ENCODE results near the gene ARMS2. TPM values are rescaled to one million over a fixed set of nuclear protein-coding genes. Genes with fewer than 3 reads are reported as not detected.

The ARMS2 gene
- polyA plus RNA-seq, 1 of the 3 experiments (the other 2 are of a cell fraction), result not detected

DNA sequence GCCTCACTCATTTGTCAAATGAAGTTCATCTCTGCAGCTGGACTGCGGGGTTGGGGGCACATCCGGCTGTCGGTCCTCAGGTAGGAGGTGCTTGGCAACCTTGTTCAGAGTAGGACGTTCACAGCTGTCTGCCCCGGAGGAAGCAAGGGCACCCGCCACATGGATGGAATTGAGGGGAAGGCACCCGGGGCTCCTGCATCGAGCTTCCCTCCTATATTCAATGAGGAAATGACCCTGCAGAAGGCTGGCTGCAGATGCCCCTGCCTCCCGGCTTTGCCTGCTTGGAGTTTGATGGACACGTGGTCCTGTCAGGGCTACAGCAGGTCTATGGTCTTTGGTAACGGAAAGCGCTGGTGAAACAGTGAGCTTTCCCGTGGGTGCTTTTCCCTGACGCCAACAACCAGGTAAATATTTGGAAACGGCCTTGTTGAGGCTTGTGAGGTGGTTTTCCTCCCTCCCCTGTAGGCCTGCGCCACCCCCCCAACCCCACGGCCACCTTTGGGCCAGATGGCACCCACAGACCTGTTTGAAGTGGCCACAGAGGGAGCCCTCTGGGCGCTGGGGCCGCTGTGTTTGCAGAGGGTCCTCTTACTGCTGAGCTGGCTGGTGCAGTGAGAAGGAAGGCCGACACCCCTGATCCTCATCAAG is 39.8 kb downstream of the ARMS2 start:
- H3K27me3 ChIP-seq (ENCODE audit: insufficient read depth), result no peaks in the 10 kb centered on the region
- H3K4me2 ChIP-seq, result no peak overlapping the region; the same call in 1 of the 2 replicates
- H2AFZ ChIP-seq (ENCODE audit: low read depth), result no peak overlapping the region
- no peaks in the 10 kb centered on the region; the same call in 1 of the 2 replicates for H3K79me2 ChIP-seq (ENCODE audit: insufficient read depth)
- POLR2A ChIA-PET, result interaction anchor here (0.6 kb wide), 1 partner anchor 929 kb away, joined by 3 read pairs; no protein-coding TSS in a partner anchor
- H3K9me2 ChIP-seq, result no peaks in the 10 kb centered on the region
- peaks cover 0 to 15% of the 10 kb centered on the region in 2 experiments; a peak in 2 of 4 replicates for H3K4me1 ChIP-seq (ENCODE audit: control insufficient read depth in 1 of 2, insufficient read depth in 2 of 2, low read depth in 1 of 2, low read length in 1 of 2)
- H3K36me3 ChIP-seq (replicated peaks in 1 of 2; ENCODE audit: control insufficient read depth in 1 of 2, insufficient read depth in 2 of 2, low read length in 1 of 2), result peaks cover 3 to 6% of the 10 kb centered on the region in 2 experiments
- H3K27ac ChIP-seq (ENCODE audit: low read depth in 2 of 2, low read length in 1 of 2), result peak overlapping the region in 1 of 2 experiments; percentile 83; a peak in 2 of 4 replicates
- H4K20me1 ChIP-seq (ENCODE audit: insufficient read depth), result no peaks in the 10 kb centered on the region
- H3K9me3 ChIP-seq, result no peaks in the 10 kb centered on the region
- H3K4me3 ChIP-seq (ENCODE audit: low read depth in 2 of 2, low read length in 1 of 2), result no peak overlapping the region
- CTCF ChIA-PET, result interaction anchor here (1.0 to 3.4 kb wide), 5 partner anchors 15 to 151 kb away, joined by 3 to 11 read pairs (median 4); no protein-coding TSS in a partner anchor
- WGBS (ENCODE audit: low lambda C conversion rate), result 91% methylated on average over 13 of the region's 20 CpGs
- H3F3A ChIP-seq (replicated peaks; ENCODE audit: insufficient read depth), result peaks cover 15% of the 10 kb centered on the region
- H3K9ac ChIP-seq, result no peak overlapping the region
- TF ChIP-seq RXRA (IDR thresholded peaks at IDR 0.05; ENCODE audit: borderline replicate concordance, low read depth) (no peak), FOSL2 (IDR thresholded peaks at IDR 0.05; ENCODE audit: borderline replicate concordance, low read depth) (no peak), MXI1 (IDR thresholded peaks at IDR 0.05; ENCODE audit: low read depth, low read length) (no peak), TAF1 (IDR thresholded peaks at IDR 0.05; ENCODE audit: borderline replicate concordance, low read depth, low read length) (no peak), POLR2AphosphoS5 (IDR thresholded peaks at IDR 0.05; ENCODE audit: low read depth, low read length) (no peak), GATA2 (CRISPR knock-in tag; IDR thresholded peaks at IDR 0.05) (no peak), RFX5 (IDR thresholded peaks at IDR 0.05; ENCODE audit: low read length) (no peak), GABPA (IDR thresholded peaks at IDR 0.05; ENCODE audit: low read depth) (no peak), SMC3 (IDR thresholded peaks at IDR 0.05; ENCODE audit: low read depth, low read length) (no peak), ELF1 (IDR thresholded peaks at IDR 0.05) (no peak), JUND (IDR thresholded peaks at IDR 0.05) (no peak), NRF1 (IDR thresholded peaks at IDR 0.05; ENCODE audit: low read depth, low read length) (no peak), CHD2 (IDR thresholded peaks at IDR 0.05; ENCODE audit: low read length, partially characterized antibody) (no peak), EZH2phosphoT487 (IDR thresholded peaks at IDR 0.05; ENCODE audit: borderline replicate concordance, low read depth) (no peak), SIN3A (IDR thresholded peaks at IDR 0.05; ENCODE audit: borderline replicate concordance, low read depth, low read length) (no peak), EP300 (IDR thresholded peaks at IDR 0.05; ENCODE audit: borderline replicate concordance in 1 of 2, low read depth in 1 of 2, low read length in 1 of 2) (no peak)
- TF ChIP-seq, protein P1, sequence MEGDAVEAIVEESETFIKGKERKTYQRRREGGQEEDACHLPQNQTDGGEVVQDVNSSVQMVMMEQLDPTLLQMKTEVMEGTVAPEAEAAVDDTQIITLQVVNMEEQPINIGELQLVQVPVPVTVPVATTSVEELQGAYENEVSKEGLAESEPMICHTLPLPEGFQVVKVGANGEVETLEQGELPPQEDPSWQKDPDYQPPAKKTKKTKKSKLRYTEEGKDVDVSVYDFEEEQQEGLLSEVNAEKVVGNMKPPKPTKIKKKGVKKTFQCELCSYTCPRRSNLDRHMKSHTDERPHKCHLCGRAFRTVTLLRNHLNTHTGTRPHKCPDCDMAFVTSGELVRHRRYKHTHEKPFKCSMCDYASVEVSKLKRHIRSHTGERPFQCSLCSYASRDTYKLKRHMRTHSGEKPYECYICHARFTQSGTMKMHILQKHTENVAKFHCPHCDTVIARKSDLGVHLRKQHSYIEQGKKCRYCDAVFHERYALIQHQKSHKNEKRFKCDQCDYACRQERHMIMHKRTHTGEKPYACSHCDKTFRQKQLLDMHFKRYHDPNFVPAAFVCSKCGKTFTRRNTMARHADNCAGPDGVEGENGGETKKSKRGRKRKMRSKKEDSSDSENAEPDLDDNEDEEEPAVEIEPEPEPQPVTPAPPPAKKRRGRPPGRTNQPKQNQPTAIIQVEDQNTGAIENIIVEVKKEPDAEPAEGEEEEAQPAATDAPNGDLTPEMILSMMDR (IDR thresholded peaks at IDR 0.05), result no peak
- DNase-seq, result no peak
